ENCODE results near the gene ENKD1.

GRCh38 chr16:67708368-67708771 lies 41.8 kb upstream of the ENKD1 start:
- TF ChIP-seq EZH2 (IDR thresholded peaks at IDR 0.05) (no peak), POLR2AphosphoS5 (IDR thresholded peaks at IDR 0.05; ENCODE audit: borderline replicate concordance, low read depth, low read length) (no peak), FOXP2 (optimal IDR thresholded peaks at IDR 0.05; ENCODE audit: control extremely low read depth, extremely low read length, insufficient read depth) (no peak)

Measured in SK-N-MC (cell line).